GM18517 (cell line): ENCODE results near the gene NAB1.
A peak's percentile ranks its signal among the peaks of the same experiment; 100 is the strongest.
"Not testable (repeated sequence)": the region's sequence is repeated elsewhere in the genome, so short reads cannot be mapped to it uniquely, and the experiment has no call there.

Experiments
- ATAC-seq: cut with Tn5 transposase; IDR thresholded peaks from one replicate; pipeline ENCODE4 v1.9.1; 2021; ENCODE audit warnings: mild to moderate bottlenecking, moderate library complexity; ENCODE audit not compliant: unreplicated experiment

NAB1 gene, protein sequence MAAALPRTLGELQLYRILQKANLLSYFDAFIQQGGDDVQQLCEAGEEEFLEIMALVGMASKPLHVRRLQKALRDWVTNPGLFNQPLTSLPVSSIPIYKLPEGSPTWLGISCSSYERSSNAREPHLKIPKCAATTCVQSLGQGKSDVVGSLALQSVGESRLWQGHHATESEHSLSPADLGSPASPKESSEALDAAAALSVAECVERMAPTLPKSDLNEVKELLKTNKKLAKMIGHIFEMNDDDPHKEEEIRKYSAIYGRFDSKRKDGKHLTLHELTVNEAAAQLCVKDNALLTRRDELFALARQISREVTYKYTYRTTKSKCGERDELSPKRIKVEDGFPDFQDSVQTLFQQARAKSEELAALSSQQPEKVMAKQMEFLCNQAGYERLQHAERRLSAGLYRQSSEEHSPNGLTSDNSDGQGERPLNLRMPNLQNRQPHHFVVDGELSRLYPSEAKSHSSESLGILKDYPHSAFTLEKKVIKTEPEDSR

DNA sequence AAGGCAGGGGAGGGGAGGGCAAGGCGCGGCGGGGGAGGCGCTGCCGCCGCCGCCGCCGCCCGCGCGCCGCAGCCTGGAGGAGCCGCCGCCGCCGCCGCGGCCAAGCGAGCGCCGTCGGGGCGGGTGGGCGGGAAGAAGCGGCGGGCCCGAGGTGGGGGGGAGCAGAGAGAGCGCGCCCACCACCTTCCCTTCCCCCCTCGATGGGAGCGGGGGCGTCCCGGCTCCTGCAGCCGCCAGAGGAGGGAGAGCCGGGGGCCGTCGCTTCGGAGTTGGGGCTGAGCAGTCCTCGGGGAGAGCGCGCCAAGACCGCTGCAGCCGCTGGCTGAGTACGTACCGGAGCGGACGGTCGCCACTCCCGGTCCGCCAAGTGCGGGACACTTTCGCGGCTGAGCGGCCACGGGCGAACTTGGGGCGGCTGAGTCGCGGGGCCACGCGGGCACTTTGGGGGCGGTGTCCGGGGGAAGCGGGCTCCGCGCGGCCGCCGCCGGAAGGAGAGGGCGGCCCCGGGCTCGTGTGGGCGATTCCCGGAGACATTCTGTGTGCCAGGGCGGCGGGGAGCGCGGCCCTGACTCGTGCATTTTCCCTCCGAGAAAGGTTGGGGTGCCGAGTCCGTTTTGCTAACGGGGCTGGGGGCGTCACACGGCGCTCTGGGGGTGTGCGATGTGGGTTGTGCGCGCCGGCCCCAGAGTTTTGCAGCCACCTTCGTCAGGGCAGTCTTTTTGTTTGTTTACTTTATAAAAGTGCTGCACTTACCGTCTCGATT, at the start of gene NAB1:
NAB1 (plus strand) TSS at position 49 of the 763 bp plus-strand sequence. CDS start 10,094 bp downstream, outside the sequence.
- ATAC-seq: peak; percentile 34

DNA sequence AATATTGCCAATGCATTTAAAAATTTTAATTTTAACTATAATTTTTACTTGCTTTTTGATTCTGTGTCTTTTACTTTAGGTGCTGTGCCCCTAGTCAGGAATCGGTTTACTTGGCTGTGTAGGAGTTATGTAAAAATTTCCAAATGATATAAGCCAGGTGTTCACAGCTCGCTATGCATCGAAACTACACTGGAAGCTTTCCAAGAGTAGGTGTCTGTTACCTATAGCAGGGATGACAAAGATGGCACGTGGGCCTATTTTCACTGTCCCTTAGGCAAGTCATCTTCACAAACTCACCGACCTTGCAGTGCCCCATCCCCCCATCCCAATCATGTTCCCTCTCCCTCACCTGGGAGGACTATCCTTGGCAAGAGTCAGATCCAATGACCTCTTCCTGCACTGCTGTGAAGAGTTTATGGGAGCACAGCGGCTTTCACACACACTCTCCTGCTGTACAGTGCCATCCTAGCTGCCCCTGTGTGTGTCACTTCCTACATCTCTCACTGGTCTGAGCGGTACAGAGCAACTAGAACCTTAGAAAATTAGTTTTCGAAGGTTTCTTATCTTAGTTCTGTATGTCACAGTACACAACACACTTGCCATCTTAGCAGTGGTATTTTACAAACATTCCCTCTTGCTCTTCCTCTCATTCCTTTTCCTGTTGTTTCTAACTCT, 49.2 kb upstream of the NAB1 start:
- ATAC-seq: no peak

DNA sequence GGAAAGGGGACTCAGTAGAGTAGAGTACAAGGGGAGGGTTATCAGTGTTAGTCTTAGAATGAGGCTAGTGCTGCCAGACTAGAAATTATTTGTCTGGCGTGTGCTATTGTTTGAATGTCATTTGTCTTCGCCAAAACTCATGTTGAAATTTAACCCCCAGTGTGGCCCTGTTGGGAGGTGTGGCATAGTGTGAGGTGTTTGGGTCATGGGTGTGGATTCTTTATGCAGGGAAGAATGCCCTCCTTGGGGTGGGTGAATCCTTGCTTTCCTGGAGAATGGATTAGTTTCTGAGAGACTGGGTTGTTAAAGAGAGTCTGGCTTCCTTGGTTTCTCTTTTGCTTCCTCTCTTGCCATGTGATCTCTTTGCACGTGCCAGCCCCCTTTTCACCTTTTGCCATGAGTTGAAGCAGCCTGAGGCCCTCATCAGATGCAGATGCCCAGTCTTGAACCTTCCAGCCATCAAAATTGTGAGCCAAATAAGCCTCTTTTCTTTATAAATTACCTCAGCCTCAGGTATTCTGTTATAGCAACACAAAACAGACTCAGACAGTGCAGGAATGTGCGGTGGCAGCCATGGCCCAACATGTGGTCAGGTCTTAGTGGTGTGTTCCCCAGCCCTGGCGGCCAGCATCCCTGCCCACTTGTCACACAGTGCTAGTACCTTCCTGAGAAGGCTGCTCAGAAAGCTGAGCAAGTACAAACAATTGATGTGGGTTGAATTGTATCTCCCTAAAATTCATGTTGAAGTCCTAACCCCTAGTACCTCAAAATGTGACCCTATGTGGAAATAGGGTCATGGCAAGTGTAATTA, 48.4 kb upstream of the NAB1 start:
- no peak for ATAC-seq

DNA sequence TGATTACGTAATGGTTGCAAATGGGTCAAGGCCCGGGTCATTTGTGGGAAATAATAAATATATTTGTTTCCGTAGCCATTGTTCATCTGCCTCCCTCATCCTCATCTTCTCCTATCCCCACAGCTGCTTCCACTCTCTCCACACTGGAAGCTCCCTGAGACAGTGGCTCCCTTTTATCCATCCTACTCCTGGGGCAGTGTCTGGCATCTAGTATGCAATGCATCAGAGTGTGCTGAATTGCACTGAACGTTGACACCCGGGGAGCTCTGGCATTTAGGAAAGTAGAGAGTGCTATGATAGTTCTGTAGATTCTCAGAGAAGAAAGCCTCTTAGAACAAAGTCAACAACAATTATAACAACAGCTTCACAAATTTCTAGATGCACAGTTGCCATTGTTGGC, 45.5 kb upstream of the NAB1 start:
- ATAC-seq: no peak

DNA sequence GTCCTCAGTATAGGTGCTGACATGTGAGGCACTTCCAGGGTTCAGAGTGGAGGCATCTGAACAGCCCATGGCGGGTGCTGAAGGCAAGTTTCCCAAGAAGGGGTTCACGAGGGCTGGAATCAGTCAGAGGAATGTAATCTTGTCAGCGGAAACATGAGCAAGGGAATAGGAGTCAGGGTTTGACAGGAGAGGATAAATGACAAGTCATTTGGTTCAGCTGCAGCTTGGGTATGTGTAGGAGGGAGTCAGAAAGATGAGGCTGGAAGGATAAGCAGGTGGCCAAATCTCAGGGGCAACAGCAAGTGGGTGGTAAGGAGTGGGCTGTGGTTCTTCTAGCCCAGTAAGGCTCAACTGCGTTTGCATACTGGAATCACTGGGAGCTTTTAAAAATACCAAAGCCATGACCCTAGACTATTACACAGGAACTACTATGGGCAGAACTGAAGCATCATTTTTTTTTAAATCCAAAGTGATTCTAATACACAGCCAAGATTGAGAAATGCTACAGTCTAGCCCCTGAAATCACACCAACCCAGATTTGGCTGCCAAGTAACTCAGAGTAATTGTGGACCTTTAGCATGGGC, 41.8 kb upstream of the NAB1 start:
- ATAC-seq: no peak

DNA sequence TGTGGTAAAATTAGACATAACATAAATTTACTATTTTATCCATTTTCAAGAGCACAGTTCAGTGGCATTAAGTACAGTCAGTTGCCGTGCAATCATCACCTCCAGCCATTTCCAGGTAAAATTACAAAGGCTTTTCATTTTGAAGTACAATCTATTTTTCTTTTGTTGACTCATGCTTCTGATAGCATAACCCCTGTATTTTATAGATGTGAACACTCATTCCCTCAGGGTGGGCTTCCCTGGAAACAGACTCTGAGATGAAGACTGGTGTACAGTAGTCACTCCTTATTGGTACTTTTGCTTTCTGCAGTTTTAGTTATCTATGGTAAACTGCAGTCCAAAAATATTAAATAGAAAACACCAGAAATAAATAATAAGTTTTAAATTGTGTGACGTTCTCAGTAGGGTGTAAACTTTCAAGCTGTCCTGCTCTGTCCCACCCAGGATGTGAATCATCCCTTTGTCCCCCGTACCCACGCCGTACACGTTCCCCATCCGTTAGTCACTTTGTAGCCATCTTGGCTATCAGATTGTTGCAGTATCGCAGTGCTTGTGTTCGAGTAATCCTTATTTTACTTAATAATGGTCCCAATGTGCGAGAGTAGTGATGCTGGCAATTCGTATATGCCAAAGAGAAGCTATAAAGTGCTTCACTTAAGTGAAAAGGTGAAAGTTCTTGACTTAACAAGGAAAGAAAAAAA, 41.1 kb upstream of the NAB1 start:
- no peak for ATAC-seq

DNA sequence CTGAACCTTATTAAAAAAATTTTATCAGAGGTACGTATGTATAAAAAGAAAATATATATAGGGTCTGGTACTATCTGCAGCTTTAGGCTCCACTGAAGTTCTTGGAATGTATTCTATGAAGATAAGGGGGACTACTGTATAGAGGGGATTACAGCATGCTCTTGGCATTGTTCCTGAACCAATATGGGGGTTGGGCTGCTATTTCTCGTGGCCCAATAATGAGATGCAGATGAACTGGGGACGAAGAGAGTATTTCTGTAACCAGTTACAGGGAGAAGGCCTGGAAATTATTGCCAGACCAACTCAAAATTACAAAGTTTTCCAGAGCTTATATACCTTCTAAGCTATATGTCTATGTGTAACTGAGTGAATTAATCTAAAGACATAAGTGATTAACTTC, 40.0 kb upstream of the NAB1 start:
- ATAC-seq: not testable (repeated sequence)

DNA sequence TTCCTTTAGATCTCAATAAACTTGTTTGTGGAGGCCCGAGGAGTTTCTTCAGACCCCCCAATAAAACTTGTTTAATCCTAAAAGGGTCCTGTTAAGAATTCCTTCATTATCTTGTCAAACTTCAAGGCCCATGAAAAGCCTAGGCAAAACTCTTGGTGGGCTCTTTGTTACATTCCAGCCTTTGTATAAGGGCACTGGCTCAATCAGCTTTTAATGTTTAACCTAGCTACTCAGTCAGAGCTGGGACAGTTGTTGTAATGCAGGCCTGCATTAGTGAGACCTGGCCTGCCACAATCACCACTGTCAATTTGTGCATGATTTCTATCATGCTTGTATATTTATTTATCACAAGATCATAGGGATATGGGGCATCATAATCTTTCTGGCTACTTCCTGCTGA, 39.5 kb upstream of the NAB1 start:
- ATAC-seq: not testable (repeated sequence)

DNA sequence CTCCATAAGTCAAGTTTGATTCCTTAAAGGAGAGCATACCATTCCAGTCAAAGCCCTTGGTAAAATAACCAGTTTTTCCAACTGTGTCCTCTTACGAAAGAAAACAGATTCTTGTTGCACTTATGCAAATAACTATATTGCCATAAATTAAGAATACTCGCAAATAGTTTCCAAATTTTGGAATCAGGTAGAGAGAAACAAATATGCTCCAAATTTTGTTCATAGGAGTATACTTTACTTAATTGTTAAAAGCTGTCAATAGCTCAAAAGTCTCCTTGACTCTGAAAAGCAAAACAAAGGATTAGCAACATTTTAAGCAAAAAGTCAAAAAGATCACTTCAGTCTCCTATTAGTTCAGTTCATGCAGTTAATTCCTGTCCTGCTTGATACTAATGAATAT, 38.4 kb upstream of the NAB1 start:
- ATAC-seq: not testable (repeated sequence)

DNA sequence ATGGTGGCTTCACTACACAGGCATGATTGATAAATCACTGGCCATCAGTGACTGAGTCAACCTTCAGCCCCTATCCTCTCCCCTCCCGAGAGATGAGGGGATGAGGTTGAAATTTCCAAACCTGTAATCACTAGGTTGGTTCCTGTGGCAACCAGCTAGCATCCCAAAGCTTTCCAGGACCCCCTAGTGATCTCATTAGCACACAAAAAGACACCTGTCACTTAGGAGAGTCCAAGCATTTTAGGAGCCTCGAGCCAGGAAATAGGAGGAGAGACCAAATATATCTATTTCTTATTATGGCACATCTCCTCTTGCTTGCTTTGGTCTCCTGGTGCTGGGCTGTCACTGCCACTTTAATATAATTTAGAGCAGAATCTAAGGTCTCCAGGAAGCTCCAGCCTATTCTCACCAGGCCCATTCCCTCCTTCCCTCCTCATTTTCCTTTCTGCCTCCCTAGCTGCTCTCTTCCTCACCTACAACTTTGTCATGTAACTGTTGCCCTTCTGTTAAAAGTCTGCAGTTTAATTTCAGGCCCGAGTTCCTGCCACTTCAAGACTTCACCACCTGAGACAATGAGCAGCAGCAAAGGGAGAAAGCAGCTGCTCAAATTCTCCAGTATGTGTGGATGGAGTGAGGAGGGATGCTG, 33.2 kb upstream of the NAB1 start:
- no peak for ATAC-seq

DNA sequence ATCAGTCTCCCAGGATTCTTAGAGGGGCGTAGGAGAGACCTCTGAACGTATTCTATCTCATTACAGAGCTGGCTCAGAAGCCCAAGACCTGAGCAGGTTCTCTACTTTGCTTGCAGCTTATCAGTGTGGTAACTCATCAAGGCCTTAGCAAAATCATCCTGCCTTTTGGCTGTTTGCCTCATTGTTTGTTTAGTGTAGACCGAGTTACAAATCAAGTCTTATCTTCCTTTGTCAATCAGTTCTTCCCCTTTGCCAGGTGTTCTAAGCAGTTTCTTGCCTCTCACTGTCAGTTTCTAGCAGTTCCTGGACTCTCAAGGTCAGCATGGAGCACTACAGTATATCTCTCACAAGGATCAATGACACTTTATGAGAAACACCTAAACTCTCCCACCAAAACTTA, 30.9 kb upstream of the NAB1 start:
- no peak for ATAC-seq

DNA sequence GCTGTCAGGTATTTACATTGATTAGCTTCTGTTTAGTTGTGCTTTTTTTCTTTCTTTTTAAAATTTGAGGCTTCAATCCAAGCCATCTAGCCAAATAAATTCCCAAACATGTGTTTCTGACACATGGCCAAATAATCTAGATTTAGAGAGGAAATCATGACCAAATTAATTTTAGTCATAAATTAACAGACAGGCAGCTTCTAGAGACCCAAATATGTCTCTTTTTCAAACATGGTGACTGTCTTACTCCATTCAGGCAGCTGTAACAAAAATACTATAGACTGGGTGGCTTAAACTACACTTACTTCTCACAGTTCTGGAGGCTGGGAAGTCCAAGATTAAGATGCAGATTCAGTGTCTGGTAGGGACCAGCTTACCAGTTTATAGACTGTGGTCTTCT, 23.2 kb upstream of the NAB1 start:
- no peak for ATAC-seq

DNA sequence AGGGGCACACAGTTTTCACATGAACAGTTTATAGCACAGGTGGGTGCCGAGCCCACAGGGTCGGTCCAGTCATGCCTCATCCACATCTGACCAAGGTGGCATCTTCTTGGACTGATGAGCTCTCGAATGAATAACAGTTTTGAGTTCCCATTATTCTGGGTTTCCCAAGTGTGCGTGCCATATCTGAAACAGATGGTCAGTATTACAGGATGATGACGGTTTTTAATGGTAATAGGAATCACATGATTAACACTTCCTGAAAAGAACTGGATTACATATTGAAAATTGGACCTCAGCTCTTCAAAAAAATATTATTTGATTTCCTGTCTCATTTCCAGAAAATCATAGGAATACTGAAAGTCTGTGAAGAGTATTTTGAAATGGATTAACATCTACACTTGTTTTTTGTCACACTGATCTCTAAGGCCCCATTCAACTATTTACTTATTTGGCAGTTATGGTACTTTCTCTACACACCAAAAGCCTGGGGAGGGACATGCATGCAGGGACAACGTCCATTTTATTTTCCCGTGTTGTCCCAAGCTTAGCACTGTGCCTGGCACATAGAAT, 22.2 kb upstream of the NAB1 start:
- ATAC-seq: no peak

DNA sequence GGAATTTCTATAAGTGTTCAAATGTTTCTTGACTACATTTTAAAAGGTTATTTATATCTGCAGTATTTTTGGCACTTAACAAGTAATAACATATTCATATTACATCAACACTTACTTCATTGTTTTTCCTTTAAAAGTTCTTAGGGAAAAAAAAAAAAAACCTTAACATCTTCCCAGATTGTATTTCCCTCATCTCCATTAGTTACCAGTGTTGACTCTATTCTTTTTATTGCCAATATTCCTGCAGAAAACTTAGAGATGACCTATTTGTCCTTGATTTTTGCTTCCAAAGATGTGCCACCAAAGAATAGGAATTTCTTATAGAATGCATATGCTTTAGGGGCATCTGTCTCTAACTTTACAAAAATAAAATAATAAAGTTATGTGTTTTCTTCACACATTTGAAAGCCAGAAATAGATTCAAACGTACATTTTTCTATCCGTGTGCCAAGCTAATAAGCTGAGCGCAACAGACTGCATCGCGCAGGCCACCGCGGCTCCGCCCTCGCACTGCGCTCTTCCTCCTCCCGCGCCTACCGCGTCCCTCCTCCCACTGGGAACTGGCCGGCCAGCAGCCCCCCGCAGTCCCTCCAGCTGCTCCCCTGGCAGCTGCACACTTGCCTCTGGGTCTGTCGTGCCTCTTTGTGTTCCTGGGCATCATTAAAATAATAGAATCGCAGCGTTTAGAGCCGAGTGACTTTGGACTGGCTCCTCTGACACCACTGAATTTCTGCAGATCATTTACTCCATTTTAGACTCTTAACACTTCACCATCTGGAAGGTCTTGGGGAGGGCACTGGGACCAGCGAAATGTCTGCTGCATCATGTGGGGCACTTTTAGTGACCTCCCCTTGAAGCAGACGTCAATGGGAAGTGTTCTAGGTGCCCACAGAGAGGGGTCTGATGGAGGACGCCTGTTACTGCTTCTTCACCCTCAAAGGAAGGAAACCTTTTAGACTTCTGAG, 21.2 kb upstream of the NAB1 start:
- ATAC-seq: no peak

DNA sequence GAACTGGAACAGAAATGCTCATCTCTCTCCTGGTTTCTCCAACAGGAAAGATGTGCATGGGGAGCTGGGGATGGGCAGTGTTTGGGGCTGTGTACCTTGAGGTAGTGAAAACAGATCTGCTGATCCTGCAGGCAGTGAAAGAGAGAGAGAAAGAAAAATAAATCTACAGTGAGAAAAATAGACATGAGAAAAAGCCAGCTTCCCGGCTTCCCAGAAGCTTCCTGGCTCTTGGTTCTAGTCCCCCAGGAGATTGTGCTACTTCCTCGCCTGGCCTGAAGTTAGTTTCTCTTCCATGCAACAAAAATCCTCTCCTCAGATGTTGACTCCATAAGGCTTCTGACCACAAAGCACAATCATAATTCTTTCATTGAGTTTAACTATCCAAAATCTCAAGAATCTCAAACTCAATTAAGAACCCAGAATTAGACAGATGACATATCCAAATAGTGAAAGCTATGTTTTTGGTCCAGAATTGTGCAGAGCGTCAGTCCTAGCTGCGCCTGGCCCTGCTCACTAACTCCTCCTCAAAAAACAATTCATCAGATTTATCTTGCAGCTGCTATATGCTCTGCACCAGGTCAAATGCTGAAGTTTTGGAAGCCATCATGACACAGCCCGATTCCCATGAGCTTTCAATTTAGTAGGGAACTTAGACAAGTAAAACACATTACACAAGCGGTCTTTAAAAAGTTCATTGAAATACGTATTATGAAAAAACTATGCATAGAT, 20.1 kb upstream of the NAB1 start:
- no peak for ATAC-seq

DNA sequence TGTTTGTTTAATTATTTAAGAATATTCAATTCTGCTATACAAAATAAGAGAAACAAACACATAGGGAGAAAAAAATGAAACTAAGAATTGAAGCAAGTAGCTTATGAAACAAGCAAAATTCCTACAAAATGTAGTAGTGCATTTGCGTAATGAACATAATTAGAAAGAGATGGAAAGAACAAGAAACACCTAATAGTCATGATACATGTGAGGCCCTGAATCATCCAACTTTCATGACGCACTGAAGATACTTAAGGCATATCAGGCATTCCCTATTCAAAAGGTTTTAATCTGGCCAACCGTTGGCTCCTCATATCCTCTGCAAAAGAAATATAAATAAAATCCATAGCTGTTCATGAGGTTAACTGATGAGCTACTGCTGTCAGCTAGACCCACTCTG, 14.5 kb upstream of the NAB1 start:
- no peak for ATAC-seq

DNA sequence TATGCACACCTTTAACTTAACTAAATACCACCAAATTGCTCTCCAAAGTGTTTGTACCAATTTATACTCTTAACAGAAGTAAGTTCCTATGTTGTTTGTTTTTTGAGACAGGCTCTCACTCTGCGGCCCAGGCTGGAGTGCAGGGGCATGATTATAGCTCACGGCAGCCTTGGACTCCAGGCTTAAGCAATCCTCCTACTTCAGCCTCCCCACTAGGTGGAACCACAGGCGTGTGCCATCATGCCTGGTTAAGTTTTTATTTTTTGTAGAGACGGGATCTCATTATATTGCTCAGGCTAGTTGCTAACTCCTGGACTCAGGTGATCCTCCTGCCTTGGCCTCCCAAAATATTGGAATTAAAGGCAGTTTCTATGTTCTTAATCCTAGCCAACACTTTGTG, 13.1 kb upstream of the NAB1 start:
- ATAC-seq: no peak
